AG10803 (cell line): ENCODE measurements around the gene SRM.

Experiments used
- DNase-seq: peaks from one replicate; pipeline ENCODE4 v3.0.0; 2010; ENCODE audit warnings: low read depth
- H3K4me3 ChIP-seq: 2 replicates; pipeline ENCODE4 v1.5.1; 2011; ENCODE audit warnings: mild to moderate bottlenecking, low read length, control low read depth
- TF ChIP-seq, protein P1 (sequence below): conservative IDR thresholded peaks from 2 replicates; pipeline ENCODE4 v1.5.1; 2011; ENCODE audit warnings: mild to moderate bottlenecking, low read length, control low read depth, inconsistent platforms

Gene SRM

GRCh38 chr1:11056504-11056903 is 3.3 kb downstream of the SRM start:
- DNase-seq = no peak
- TF ChIP-seq, protein P1, sequence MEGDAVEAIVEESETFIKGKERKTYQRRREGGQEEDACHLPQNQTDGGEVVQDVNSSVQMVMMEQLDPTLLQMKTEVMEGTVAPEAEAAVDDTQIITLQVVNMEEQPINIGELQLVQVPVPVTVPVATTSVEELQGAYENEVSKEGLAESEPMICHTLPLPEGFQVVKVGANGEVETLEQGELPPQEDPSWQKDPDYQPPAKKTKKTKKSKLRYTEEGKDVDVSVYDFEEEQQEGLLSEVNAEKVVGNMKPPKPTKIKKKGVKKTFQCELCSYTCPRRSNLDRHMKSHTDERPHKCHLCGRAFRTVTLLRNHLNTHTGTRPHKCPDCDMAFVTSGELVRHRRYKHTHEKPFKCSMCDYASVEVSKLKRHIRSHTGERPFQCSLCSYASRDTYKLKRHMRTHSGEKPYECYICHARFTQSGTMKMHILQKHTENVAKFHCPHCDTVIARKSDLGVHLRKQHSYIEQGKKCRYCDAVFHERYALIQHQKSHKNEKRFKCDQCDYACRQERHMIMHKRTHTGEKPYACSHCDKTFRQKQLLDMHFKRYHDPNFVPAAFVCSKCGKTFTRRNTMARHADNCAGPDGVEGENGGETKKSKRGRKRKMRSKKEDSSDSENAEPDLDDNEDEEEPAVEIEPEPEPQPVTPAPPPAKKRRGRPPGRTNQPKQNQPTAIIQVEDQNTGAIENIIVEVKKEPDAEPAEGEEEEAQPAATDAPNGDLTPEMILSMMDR = no peak
- no peak overlapping the region for H3K4me3 ChIP-seq

DNA sequence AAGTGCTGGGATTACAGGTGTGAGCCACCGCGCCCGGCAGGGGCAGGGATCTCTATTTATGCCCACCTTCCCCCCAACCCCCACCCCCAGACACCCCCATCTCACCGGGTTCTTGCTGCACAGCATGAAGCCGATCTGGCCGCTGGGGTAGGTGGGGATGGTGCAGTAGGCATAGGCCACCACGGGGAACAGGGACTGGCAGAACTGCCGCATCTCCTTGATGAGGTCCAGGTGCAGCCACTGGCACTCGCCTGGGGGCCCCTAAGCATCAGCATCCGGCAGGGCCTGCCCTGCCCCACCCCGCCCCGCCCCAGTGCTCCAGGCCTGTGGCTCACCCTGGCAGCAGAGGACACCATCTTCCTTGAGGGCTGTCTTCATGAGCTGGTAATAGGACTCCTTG is 4.1 kb downstream of the SRM start:
- no peak for DNase-seq
- TF ChIP-seq, protein P1 = no peak
- no peak overlapping the region for H3K4me3 ChIP-seq

- H3K4me3 ChIP-seq = no peak overlapping the region
- TF ChIP-seq, protein P1 = no peak
- DNase-seq = no peak
Observed at GRCh38 chr1:11054666-11055065, 5.2 kb downstream of the SRM start.

- no peak for DNase-seq
- TF ChIP-seq, protein P1 = no peak
- H3K4me3 ChIP-seq = no peak overlapping the region
Observed at GRCh38 chr1:11054181-11054580, 5.6 kb downstream of the SRM start.

GRCh38 chr1:11053758-11054137 is 6.1 kb downstream of the SRM start:
- no peak for DNase-seq
- TF ChIP-seq, protein P1 = no peak
- no peak overlapping the region for H3K4me3 ChIP-seq

DNA sequence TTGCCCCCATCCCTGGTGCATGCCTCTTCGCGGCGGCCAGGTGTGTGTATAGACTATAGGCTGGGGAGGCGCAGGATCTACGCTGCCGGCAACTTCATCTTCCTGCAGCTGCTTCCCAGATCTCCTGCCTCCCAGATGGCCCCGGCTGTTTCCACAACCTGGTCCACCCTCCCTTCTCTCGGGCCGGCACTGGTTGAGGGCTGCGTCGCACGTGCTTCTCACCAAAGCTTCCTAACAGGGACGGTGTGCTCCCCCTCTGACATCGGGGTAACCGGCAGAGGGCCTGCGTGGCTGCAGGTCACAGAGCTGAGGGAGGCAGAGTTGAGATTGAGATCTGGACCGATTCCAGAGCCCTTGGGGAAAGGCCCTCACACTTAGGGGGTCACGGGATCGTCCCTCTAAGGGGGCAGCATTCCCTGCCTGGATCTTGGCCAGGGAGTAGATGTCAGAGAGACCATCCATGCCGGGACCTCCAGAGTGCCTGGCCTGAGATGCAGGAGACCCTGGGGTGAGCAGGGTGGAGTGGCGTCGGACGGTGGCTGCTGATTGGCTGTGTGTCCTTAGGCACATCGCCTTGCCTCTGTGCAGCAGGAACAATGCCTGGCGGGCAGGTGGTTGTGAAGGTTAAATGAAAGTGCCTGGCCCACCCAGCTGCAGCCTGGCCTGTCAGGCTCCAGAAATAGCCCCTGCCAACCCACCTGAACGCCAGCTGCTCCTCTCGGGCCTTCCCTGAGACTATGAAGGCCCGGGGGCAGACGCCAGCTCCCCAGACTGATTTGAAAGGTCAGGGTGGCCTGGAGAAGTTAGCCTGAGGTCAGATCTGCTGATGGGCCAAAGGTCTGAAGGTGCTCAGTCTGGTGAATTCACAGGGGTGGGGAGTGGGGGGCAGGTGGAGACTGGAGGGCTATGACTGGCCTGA is 6.7 kb downstream of the SRM start:
- TF ChIP-seq, protein P1 = no peak
- no peak overlapping the region for H3K4me3 ChIP-seq
- DNase-seq = no peak
